ENCODE results near the gene SP140L.

DNA sequence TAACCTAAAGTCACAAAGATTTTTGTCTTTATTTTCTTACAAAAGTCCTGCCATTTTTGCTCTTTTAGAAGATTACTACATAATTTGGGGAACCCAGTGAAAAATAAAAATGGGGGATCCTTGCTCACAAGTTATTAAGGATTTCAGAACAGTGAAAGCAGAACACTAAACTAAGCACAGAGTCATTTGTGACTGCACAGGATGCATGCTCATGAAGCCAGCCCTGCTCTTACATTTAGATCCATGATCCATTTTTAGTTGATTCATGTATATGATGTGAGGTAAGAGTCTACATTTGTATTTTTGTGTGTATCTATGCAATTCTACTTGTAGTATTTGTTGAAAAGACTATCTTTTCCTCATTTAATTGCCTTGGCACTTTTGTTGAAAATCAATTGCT is 21.8 kb downstream of the SP140L start:
- TF ChIP-seq POLR2A (IDR thresholded peaks at IDR 0.05; ENCODE audit: low read depth, low read length) (no peak), POLR2AphosphoS5 (IDR thresholded peaks at IDR 0.05; ENCODE audit: low read depth, low read length) (no peak), SPI1 (IDR thresholded peaks at IDR 0.05; ENCODE audit: low read depth, low read length) (no peak)
